Activated CD4-positive, alpha-beta memory T cell treated with anti-CD3 and anti-CD28 coated beads for 36 hours (primary cell): ENCODE data around the gene NPL. TPM values are rescaled to one million over a fixed set of nuclear protein-coding genes. Genes with fewer than 3 reads are reported as not detected.

Source experiments
- CTCF ChIA-PET: fragments of 350-600 bp; sonication (Branson Sonifier 250); formaldehyde crosslinking; loops from one replicate; lab custom pipeline; 2021; ENCODE audit warnings: antibody characterized with exemption, inconsistent platforms; lab: Charles Lee
- POLR2A ChIA-PET: fragments of 350-600 bp; sonication (Branson Sonifier 250); formaldehyde crosslinking; loops from one replicate; lab custom pipeline; 2021; ENCODE audit warnings: antibody characterized with exemption; lab: Charles Lee
- DNase-seq: peaks from one replicate; pipeline ENCODE4 v3.0.0-alpha.2; 2020
- H3K27ac Mint-ChIP-seq: one replicate; pipeline ENCODE4 v1.8.0; 2021; ENCODE audit warnings: mixed read lengths
- H3K27me3 Mint-ChIP-seq: one replicate; pipeline ENCODE4 v1.8.0; 2021; ENCODE audit warnings: mixed read lengths
- H3K36me3 Mint-ChIP-seq: one replicate; pipeline ENCODE4 v1.8.0; 2021; ENCODE audit warnings: mixed read lengths
- H3K4me1 Mint-ChIP-seq: one replicate; pipeline ENCODE4 v1.8.0; 2021; ENCODE audit warnings: low read depth, mixed read lengths
- H3K4me3 Mint-ChIP-seq: one replicate; pipeline ENCODE4 v1.8.0; 2021; ENCODE audit warnings: mild to moderate bottlenecking, mixed read lengths
- H3K9me3 Mint-ChIP-seq: one replicate; pipeline ENCODE4 v1.8.0; 2021; ENCODE audit warnings: mixed read lengths
- intact Hi-C: fragments of 100-400 bp; cut with micrococcal nuclease; formaldehyde crosslinking; loops from one replicate; pipeline ENCODE4 v1.15.1; 2023
- total RNA-seq, 2 experiments: library from RNA; stranded (reverse); gene quantifications; one replicate each; pipeline ENCODE4 v1.2.3, GENCODE V29; 2021

NPL gene
- total RNA-seq, 2 experiments from 2014 or later = 3.8 to 7.8 TPM

GRCh38 chr1:182833271-182833670 is 43.7 kb downstream of the NPL start:
- Mint-ChIP-seq H3K4me1 (no peaks in the 10 kb centered on the region), H3K36me3 (no peaks in the 10 kb centered on the region)
- CTCF ChIA-PET = no interaction called here

GRCh38 chr1:182834326-182834725 is 44.8 kb downstream of the NPL start:
- no peak overlapping the region for H3K4me3 Mint-ChIP-seq
- H3K9me3 Mint-ChIP-seq = no peaks in the 10 kb centered on the region
- H3K27ac Mint-ChIP-seq = no peak overlapping the region
- H3K27me3 Mint-ChIP-seq = no peaks in the 10 kb centered on the region
- intact Hi-C loops = no loop called here
- no peaks in the 10 kb centered on the region for H3K36me3 Mint-ChIP-seq
- POLR2A ChIA-PET = no interaction called here
- DNase-seq = no peak
- peaks cover 3% of the 10 kb centered on the region for H3K4me1 Mint-ChIP-seq
- CTCF ChIA-PET = no interaction called here

More at GRCh38 chr1:182833271-182833670, 43.7 kb downstream of the NPL start:
- POLR2A ChIA-PET = no interaction called here
- H3K4me3 Mint-ChIP-seq = no peak overlapping the region
- H3K27ac Mint-ChIP-seq = no peak overlapping the region
- H3K9me3 Mint-ChIP-seq = no peaks in the 10 kb centered on the region
- DNase-seq = no peak
- intact Hi-C loops = no loop called here
- H3K27me3 Mint-ChIP-seq = no peaks in the 10 kb centered on the region

- intact Hi-C loops = loop anchor here (5.0 kb wide), 1 partner anchor 234 kb away; the partner anchor contains the start of gene RGS16
- H3K4me3 Mint-ChIP-seq = no peak overlapping the region
- peaks cover 12% of the 10 kb centered on the region for H3K36me3 Mint-ChIP-seq
- no peak for DNase-seq
- peaks cover 7% of the 10 kb centered on the region for H3K4me1 Mint-ChIP-seq
- no peaks in the 10 kb centered on the region for H3K27me3 Mint-ChIP-seq
- ChIA-PET POLR2A (no interaction called here), CTCF (interaction anchor here (0.5 kb wide), 1 partner anchor 59 kb away, joined by 3 read pairs; no protein-coding TSS in a partner anchor)
- no peak overlapping the region for H3K27ac Mint-ChIP-seq
- no peaks in the 10 kb centered on the region for H3K9me3 Mint-ChIP-seq
These were observed 46.2 kb downstream of the NPL start for GRCh38 chr1:182835806-182836205.

DNA sequence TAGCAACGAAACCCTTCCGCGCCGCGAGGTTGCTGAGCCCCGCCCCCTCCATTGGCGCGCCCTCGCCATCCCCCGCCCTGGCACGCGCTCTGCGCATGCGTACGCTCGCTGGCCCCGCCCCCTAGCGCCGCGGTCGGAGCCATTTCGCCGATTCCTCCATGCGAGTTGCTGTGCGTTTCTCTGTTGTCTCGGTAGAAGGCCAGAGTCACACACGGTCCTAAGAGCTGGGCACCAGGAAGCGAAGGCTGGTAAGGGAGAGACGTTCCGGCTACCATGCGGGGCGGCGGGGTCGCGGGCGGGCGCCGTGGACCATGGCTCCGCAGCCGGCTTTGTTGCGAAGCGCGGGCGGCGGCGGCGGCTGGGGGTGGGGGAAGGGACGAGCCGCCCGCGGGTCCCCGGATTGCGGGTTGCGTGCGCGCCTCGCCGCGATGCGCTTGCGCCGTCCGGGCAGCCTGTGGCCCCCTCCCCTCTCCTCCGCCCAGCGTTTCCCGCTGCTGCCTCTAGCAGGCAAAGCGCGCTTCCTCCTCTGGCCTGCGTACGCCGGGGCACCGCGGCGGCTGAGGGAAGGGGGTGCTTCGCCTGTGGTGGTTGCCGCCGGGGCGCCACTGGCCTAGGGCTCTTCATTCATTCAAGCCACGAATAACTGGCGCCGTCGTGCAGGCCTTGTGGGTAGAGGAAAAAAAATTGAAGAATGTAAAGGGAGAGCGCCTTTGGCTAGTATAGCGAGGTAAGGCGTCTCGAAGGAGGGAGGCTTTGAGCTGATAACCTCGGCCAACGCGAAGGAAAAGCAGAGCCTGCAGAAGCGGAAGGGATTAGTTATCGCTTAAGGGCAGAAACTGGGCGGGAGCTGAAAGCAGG is 49.9 kb downstream of the NPL start, which contains the start of gene DHX9:
Gene DHX9 (plus strand): TSS at position 139 of the 858 bp plus-strand sequence. CDS start 3,220 bp downstream, outside the sequence.
- intact Hi-C loops = loop anchor here (1.0 to 5.0 kb wide), 6 partner anchors 38 to 810 kb away; partner anchors contain the start of genes NPL and RGS16
- peak within 1 kb of the TSS; percentile 98 for H3K4me3 Mint-ChIP-seq
- CTCF ChIA-PET = interaction anchor here (0.7 to 2.1 kb wide), 3 partner anchors 10 to 754 kb away, joined by 3 to 5 read pairs (median 4); partner anchors contain the start of gene NPL
- peak; percentile 96 for DNase-seq
- H3K27ac Mint-ChIP-seq = peak within 1 kb of the TSS; percentile 97
- no peaks in the 10 kb centered on the region for H3K9me3 Mint-ChIP-seq
- no peaks in the 10 kb centered on the region for H3K27me3 Mint-ChIP-seq
- H3K36me3 Mint-ChIP-seq = peaks cover 38% of the 10 kb centered on the region
- peaks cover 38% of the 10 kb centered on the region for H3K4me1 Mint-ChIP-seq
- POLR2A ChIA-PET = interaction anchor here (1.0 to 3.1 kb wide), 7 partner anchors 17 to 1915 kb away, joined by 3 to 11 read pairs (median 3); partner anchors contain the start of genes EDEM3, RGS16 and TSEN15

GRCh38 chr1:182841368-182841988 is 51.9 kb downstream of the NPL start:
- DNase-seq = no peak
- intact Hi-C loops = loop anchor here (2.0 to 5.0 kb wide), 2 partner anchors 36 to 629 kb away; no protein-coding TSS in a partner anchor
- H3K36me3 Mint-ChIP-seq = peaks cover 50% of the 10 kb centered on the region
- H3K4me1 Mint-ChIP-seq = peaks cover 56% of the 10 kb centered on the region
- peak overlapping the region; percentile 98 for H3K4me3 Mint-ChIP-seq
- H3K9me3 Mint-ChIP-seq = no peaks in the 10 kb centered on the region
- POLR2A ChIA-PET = interaction anchor here (1.5 to 3.1 kb wide), 2 partner anchors 237 to 253 kb away, joined by 3 to 11 read pairs; partner anchors contain the start of gene RGS16
- peak overlapping the region; percentile 97 for H3K27ac Mint-ChIP-seq
- CTCF ChIA-PET = interaction anchor here (1.2 kb wide), 1 partner anchor 12 kb away, joined by 5 read pairs; no protein-coding TSS in a partner anchor
- no peaks in the 10 kb centered on the region for H3K27me3 Mint-ChIP-seq

- ChIA-PET POLR2A (no interaction called here), CTCF (interaction anchor here (1.1 kb wide), 1 partner anchor 12 kb away, joined by 3 read pairs; no protein-coding TSS in a partner anchor)
- no peaks in the 10 kb centered on the region for H3K9me3 Mint-ChIP-seq
- peak overlapping the region; percentile 38 for H3K27ac Mint-ChIP-seq
- H3K4me1 Mint-ChIP-seq = peaks cover 64% of the 10 kb centered on the region
- intact Hi-C loops = loop anchor here (5.0 kb wide), 1 partner anchor 35 kb away; no protein-coding TSS in a partner anchor
- H3K4me3 Mint-ChIP-seq = peak overlapping the region; percentile 98
- DNase-seq = no peak
- H3K27me3 Mint-ChIP-seq = no peaks in the 10 kb centered on the region
- peaks cover 58% of the 10 kb centered on the region for H3K36me3 Mint-ChIP-seq
These were observed 52.7 kb downstream of the NPL start for GRCh38 chr1:182842265-182842664.

GRCh38 chr1:182845379-182845778 is 55.8 kb downstream of the NPL start:
- no peaks in the 10 kb centered on the region for H3K27me3 Mint-ChIP-seq
- peaks cover 92% of the 10 kb centered on the region for H3K4me1 Mint-ChIP-seq
- intact Hi-C loops = loop anchor here (2.0 kb wide), 1 partner anchor 17 kb away; no protein-coding TSS in a partner anchor
- ChIA-PET POLR2A (no interaction called here), CTCF (no interaction called here)
- H3K4me3 Mint-ChIP-seq = no peak overlapping the region
- no peaks in the 10 kb centered on the region for H3K9me3 Mint-ChIP-seq
- peak; percentile 41 for DNase-seq
- H3K36me3 Mint-ChIP-seq = peaks cover 78% of the 10 kb centered on the region
- peak overlapping the region; percentile 72 for H3K27ac Mint-ChIP-seq

DNA sequence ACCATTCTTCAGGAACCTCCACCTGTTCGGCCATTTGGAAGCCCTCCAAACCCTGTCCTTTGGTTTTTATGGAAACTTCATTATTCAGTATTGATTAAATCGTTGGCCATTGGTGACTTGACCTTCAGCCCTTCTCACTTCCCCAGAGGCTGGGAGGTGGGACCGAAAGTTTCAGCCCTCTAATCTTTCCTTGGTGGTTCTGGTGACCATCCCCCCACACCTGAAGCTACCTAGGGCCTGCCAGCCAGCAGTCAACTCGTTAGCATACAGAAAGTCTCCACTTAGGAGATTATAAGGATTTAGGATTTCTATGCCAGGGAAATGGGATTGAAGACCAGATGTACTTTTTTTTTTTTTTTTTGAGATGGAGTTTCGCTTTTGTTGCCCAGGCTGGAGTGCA is 56.3 kb downstream of the NPL start:
- DNase-seq = no peak
- Mint-ChIP-seq H3K4me3 (no peak overlapping the region), H3K9me3 (no peaks in the 10 kb centered on the region), H3K27ac (peak overlapping the region; percentile 18), H3K36me3 (peaks cover 76% of the 10 kb centered on the region), H3K27me3 (no peaks in the 10 kb centered on the region), H3K4me1 (peaks cover 91% of the 10 kb centered on the region)
- ChIA-PET CTCF (no interaction called here), POLR2A (no interaction called here)
- intact Hi-C loops = loop anchor here (2.0 kb wide), 1 partner anchor 17 kb away; no protein-coding TSS in a partner anchor

DNA sequence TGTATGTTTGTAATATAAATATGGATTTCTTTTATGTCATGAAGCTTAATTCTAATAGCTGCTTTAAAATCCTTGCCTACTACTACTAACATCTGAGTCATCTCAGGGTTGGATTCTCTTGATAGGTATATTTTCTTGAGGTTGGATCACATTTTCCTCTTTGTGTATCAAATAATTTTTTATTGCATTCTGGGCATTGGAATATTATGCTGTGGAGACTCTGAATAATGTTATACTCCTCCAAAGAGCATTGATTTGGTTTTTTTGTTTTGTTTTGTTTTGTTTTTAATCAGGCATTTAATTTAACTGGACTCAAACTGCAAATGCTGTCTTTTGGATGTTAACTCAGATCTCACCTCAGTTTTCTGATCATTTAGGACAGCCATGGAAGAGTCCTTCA is 57.5 kb downstream of the NPL start:
- H3K4me3 Mint-ChIP-seq = no peak overlapping the region
- H3K4me1 Mint-ChIP-seq = peaks cover 87% of the 10 kb centered on the region
- no peak overlapping the region for H3K27ac Mint-ChIP-seq
- peaks cover 76% of the 10 kb centered on the region for H3K36me3 Mint-ChIP-seq
- intact Hi-C loops = no loop called here
- POLR2A ChIA-PET = no interaction called here
- no peaks in the 10 kb centered on the region for H3K9me3 Mint-ChIP-seq
- no peaks in the 10 kb centered on the region for H3K27me3 Mint-ChIP-seq
- no peak for DNase-seq
- CTCF ChIA-PET = no interaction called here

GRCh38 chr1:182848736-182849135 is 59.2 kb downstream of the NPL start:
- CTCF ChIA-PET = no interaction called here
- DNase-seq = no peak
- intact Hi-C loops = no loop called here
- Mint-ChIP-seq H3K27ac (peak overlapping the region; percentile 10), H3K36me3 (peaks cover 76% of the 10 kb centered on the region), H3K4me3 (no peak overlapping the region), H3K4me1 (peaks cover 74% of the 10 kb centered on the region), H3K9me3 (no peaks in the 10 kb centered on the region), H3K27me3 (no peaks in the 10 kb centered on the region)
- POLR2A ChIA-PET = no interaction called here

DNA sequence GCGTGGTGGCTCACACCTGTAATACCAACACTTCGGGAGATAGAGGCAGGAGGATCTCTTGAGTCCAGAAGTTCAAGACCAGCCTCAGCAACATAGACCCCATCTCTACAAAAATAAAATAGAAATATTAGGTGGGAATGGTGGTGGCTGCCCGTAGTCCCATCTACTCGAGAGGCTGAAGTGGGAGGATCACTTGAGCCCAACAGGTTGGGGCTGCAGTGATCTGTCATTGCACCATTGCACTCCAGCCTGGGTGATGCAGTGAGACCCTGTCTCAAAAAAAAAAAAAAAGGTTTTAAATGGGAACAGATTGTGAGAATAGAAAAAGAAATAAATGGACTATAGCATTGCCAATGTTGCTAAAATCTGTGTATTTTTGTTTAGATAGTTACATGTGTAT is 60.7 kb downstream of the NPL start:
- H3K4me3 Mint-ChIP-seq = no peak overlapping the region
- H3K27ac Mint-ChIP-seq = no peak overlapping the region
- peaks cover 59% of the 10 kb centered on the region for H3K4me1 Mint-ChIP-seq
- intact Hi-C loops = no loop called here
- ChIA-PET CTCF (no interaction called here), POLR2A (no interaction called here)
- DNase-seq = no peak
- no peaks in the 10 kb centered on the region for H3K9me3 Mint-ChIP-seq
- no peaks in the 10 kb centered on the region for H3K27me3 Mint-ChIP-seq
- H3K36me3 Mint-ChIP-seq = peaks cover 73% of the 10 kb centered on the region

GRCh38 chr1:182851825-182852224 is 62.3 kb downstream of the NPL start:
- no peak overlapping the region for H3K27ac Mint-ChIP-seq
- no peak overlapping the region for H3K4me3 Mint-ChIP-seq
- ChIA-PET POLR2A (no interaction called here), CTCF (no interaction called here)
- H3K36me3 Mint-ChIP-seq = peaks cover 75% of the 10 kb centered on the region
- intact Hi-C loops = no loop called here
- no peaks in the 10 kb centered on the region for H3K27me3 Mint-ChIP-seq
- peaks cover 46% of the 10 kb centered on the region for H3K4me1 Mint-ChIP-seq
- no peaks in the 10 kb centered on the region for H3K9me3 Mint-ChIP-seq
- no peak for DNase-seq
